HG03354 (cell line): ENCODE results near the gene ABCD1.

Experiments
- ATAC-seq: cut with Tn5 transposase; IDR thresholded peaks from one replicate; pipeline ENCODE4 v1.9.1; 2021; ENCODE audit warnings: mild to moderate bottlenecking; ENCODE audit not compliant: unreplicated experiment, poor library complexity, severe bottlenecking

ABCD1 gene

GRCh38 chrX:153769865-153770600 is 45.4 kb downstream of the ABCD1 start:
- no peak for ATAC-seq

DNA sequence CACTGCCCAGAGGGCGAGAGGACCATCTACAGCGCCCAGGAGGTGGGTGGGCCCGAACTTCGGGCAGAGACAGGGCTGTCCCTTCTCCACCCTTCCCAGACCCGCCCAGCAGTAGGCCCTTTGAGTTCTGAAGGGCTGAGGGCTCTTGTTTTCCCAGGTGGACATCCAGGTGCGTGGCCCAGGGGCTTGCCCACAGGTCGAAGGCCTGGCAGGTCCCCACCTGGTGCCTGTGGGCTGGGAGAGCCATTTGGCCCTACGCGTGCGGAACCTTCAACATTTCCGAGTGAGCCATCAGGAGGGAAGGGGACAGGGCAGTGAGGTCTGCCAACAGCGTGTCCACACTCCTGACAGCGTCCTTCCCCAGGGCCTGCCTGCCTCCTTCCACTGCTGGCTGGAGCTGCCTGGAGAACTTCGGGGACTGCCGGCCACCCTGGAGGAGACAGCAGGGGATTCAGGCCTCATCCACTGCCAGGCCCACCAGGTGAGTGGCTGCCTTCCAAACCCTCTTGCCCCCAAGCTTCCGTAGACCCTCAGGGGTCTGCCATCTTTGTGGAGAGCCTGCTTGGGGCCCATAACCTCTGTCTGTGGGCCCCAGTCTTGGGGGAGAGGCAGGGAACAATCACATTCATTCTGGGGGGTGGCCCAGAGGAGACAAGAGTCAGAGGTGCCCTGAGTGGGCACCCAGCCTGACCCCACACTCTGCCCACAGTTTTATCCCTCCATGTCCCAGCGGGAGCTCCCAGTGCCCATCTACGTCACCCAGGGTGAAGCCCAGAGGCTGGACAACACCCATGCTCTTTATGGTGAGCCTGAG is 46.2 kb downstream of the ABCD1 start:
- ATAC-seq = no peak

DNA sequence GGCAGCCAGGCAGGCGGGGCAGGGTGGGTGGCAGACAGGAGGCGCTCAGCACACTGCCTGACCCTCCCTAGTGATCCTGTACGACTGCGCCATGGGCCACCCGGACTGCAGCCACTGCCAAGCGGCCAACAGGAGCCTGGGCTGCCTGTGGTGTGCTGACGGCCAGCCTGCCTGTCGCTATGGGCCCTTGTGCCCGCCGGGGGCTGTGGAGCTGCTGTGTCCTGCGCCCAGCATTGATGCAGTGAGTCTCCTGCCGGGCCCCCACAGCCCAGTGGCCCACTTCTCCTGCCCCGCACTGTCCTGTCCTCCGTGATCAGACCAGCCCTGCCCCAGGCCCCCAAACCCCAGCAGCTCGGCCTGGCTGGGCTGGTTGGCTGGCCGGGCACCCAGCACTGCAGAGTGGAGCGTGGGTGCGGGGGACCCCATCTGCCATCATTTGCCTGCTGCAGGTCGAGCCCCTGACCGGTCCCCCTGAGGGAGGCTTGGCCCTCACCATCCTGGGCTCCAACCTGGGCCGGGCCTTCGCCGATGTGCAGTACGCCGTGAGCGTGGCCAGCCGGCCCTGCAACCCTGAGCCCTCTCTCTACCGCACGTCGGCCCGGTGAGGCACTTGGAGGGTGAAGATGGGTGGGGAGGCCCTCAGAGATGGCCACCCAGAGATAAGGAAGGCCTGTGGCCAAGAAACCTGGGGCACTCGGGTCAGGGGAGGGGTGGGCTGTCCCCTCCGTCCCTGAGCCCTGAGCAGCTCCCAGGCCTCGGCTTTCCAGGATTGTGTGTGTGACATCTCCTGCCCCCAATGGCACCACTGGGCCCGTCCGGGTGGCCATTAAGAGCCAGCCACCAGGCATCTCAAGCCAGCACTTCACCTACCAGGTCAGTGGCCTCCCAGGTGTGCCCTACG is 47.0 kb downstream of the ABCD1 start:
- no peak for ATAC-seq

DNA sequence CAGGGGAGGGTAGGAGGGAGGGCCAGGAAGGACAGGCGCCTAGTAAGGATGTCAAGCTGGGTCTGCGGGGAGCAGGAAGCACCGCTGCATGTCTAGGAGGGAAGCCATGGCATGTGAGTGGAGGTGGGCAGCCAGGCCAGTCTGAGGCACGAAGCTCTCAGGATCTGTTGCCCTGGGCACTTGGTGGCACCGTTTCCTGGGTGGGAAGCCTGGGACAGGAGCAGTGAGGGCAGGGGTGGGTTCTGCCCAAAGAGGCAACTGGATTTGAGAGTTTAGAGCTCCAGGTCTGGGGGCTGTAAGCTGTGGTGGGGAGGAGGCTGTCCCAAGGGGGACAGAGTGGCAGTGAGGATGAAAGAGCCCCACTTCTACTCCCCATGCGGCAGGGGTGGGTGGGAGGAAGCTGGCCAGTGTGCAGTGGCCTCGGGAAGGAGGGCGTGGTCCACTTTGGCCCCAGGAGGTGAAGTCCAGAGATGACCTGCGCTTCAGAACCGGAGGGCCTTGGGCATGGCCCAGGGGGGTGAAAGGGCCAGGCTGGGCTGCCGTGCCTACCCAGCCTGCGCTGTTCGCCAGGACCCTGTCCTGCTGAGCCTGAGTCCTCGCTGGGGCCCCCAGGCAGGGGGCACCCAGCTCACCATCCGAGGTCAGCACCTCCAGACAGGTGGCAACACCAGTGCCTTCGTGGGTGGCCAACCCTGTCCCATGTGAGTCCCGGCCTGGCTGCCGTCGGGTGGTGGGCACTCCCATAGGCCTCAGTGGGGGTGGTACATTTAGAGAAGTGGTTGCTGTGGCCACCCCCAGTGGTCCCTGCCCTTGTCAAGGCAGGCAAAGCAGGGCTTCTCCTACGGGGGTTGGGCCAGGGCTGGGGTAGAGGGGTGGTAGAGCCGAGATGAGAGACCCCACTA is 47.9 kb downstream of the ABCD1 start:
- ATAC-seq = no peak

- ATAC-seq = no peak
These were observed 48.6 kb downstream of the ABCD1 start for GRCh38 chrX:153773218-153773611.

DNA sequence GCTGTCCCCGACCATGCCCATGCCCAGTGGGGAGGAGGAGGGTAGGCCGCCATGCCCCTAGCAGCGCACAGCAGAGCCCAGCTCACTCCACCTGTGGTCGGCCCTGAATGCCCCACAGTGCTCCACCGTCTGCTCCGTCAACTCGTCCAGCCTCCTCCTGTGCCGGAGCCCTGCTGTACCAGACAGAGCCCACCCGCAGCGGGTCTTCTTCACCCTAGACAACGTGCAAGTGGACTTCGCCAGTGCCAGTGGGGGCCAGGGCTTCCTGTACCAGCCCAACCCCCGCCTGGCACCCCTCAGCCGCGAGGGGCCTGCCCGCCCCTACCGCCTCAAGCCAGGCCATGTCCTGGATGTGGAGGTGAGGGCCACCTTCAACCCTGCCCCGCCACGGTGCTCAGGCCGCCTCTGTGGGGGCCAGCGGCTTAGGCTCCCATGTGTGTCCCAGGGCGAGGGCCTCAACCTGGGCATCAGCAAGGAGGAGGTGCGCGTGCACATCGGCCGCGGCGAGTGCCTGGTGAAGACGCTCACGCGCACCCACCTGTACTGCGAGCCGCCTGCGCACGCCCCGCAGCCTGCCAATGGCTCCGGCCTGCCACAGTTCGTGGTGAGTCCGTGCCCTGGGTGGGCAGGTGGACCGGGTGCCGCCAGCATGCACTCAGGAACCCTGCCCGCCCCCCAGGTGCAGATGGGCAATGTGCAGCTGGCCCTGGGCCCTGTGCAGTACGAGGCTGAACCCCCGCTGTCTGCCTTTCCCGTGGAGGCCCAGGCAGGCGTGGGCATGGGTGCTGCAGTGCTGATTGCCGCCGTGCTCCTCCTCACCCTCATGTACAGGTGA is 49.3 kb downstream of the ABCD1 start:
- ATAC-seq = no peak

- ATAC-seq = no peak
These were observed 50.1 kb downstream of the ABCD1 start for GRCh38 chrX:153774576-153775292.

DNA sequence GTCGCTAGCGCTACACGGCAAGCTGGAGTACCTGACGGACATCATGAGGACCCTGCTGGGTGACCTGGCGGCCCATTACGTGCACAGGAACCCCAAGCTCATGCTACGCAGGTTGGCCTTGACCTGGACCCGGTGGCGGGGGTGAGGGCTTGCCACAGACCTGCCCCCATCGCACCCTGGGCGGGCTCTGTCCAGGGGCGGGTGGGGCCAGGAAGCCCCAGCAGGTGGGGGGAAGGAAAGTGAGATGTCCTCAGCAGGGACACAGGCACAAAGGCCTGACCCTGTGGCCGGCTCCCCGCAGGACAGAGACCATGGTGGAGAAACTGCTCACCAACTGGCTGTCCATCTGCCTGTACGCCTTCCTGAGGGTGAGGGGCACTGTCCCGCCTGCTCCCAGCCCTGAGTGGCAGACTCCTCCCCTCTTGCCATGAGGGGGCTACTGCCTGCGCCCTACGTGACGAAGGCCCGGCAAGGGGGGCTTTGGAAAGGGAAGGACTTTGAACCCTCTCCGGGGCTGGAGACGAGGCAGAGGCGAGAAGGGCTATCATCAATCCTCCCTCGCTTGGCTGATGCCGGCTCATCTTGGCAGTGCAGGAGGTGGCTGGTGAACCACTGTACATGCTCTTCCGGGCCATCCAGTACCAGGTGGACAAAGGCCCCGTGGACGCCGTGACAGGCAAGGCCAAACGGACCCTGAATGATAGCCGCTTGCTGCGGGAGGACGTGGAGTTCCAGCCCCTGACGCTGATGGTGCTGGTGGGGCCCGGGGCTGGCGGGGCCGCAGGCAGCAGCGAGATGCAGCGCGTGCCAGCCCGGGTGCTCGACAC is 50.9 kb downstream of the ABCD1 start:
- no peak for ATAC-seq

DNA sequence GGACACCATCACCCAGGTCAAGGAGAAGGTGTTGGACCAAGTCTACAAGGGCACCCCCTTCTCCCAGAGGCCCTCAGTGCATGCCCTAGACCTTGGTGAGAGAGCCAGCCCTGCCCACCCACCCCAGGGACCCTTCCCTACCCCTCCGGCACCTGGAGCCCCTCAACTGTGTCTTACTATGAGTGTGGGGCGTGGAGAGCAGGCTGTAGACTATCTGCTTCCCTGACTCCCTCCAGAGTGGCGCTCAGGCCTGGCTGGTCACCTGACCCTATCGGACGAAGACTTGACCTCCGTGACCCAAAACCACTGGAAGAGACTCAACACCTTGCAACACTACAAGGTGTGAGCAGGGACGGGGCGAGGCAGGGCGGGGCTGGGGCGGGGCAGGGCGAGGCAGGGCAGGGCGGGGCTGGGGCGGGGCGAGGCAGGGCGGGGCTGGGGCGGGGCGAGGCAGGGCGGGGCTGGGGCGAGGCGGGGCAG is 51.5 kb downstream of the ABCD1 start:
- no peak for ATAC-seq

DNA sequence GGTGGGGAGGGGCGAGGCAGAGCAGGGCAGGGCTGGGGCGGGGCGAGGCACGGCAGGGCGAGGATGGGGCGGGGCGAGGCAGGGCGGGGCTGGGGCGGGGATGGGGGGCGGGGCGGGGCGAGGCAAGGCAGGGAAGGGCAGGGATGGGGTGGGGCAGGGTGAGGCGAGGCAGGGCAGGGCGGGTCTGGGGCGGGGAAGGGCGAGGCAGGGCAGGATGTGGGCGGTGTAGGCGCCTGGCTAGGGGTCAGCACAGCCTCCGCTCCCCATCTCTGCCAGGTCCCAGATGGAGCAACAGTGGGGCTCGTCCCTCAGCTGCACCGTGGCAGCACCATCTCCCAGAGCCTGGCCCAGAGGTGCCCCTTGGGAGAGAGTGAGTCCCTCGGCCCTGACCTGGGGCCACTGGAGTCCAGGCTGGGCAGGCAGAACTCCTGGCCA is 52.0 kb downstream of the ABCD1 start:
- ATAC-seq = no peak

- ATAC-seq = no peak
These were observed 52.8 kb downstream of the ABCD1 start for GRCh38 chrX:153777261-153778090.

GRCh38 chrX:153778181-153778580 is 53.5 kb downstream of the ABCD1 start:
- no peak for ATAC-seq

- no peak for ATAC-seq
These were observed 54.0 kb downstream of the ABCD1 start for GRCh38 chrX:153778684-153779101.

DNA sequence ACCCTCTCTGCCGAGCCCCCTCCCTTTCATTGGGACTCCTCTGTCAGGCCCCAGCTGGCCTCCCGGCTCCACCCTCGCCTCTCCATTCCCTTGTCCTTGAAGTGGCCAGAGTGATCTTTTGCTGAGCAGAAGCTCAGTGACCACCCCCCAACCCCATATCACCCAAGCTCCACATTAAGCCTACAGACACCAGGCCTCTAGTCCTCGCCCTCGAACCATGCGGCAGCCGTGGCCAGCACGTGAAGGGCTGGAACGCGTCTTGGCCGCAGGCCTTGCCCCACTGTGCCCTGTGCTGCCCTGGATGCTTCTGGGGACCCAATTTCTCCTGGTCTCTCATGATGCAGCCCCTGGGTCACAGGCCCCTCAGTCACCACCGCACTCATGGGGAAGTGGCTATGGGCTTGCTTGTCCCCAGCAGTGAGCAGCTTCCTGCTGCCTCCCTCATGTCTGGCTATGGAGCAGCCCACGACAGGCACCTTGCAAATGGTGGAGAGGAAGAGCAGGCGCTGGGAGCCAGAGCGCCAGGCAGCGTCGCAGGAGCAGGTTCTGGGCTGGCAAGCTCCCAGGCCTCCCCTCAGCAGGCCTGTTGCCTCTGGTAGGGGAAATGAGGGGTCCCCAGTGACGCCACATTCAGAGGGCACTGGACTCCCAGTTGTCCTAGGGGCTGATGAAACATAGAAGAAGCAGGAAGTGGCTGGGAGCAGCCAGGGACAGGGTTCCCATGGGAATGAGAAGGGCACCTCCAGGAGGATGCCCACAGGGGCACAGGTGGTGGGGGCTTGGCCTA is 55.4 kb downstream of the ABCD1 start:
- no peak for ATAC-seq
